Brain microvascular endothelial cell (primary cell): ENCODE measurements around the gene HECTD1.

Source experiments
- DNase-seq: peaks from one replicate; pipeline ENCODE4 v3.0.0-alpha.2; 2020
- H3K27ac ChIP-seq: fragments of 250-450 bp; sonication (Bioruptor Pico); 2 replicates; pipeline ENCODE4 v1.5.1; 2020; ENCODE audit warnings: mild to moderate bottlenecking, moderate library complexity
- H3K27me3 ChIP-seq: fragments of 250-450 bp; sonication (Bioruptor Pico); replicated peaks from 2 replicates; pipeline ENCODE4 v1.5.1; 2020; ENCODE audit warnings: mild to moderate bottlenecking
- H3K36me3 ChIP-seq: fragments of 250-450 bp; sonication (Bioruptor Pico); replicated peaks from 2 replicates; pipeline ENCODE4 v1.5.1; 2020; ENCODE audit warnings: mild to moderate bottlenecking
- H3K4me3 ChIP-seq: 2 replicates; pipeline ENCODE4 v1.5.1; 2011; ENCODE audit warnings: low read depth, mild to moderate bottlenecking, control low read depth, low read length, moderate library complexity
- in situ Hi-C: cut with HindIII; loops from 2 replicates; pipeline ENCODE4 v1.10.0; 2017; ENCODE audit warnings: low sequenced_read_pairs, low pct_ligation_motif_present
- TF ChIP-seq, protein P1 (sequence below): IDR thresholded peaks from 2 replicates; pipeline ENCODE4 v1.5.1; 2011; ENCODE audit warnings: low read depth, mild to moderate bottlenecking, moderate library complexity, low read length, control low read depth, inconsistent platforms; ENCODE audit errors: missing control alignments

The HECTD1 gene

DNA sequence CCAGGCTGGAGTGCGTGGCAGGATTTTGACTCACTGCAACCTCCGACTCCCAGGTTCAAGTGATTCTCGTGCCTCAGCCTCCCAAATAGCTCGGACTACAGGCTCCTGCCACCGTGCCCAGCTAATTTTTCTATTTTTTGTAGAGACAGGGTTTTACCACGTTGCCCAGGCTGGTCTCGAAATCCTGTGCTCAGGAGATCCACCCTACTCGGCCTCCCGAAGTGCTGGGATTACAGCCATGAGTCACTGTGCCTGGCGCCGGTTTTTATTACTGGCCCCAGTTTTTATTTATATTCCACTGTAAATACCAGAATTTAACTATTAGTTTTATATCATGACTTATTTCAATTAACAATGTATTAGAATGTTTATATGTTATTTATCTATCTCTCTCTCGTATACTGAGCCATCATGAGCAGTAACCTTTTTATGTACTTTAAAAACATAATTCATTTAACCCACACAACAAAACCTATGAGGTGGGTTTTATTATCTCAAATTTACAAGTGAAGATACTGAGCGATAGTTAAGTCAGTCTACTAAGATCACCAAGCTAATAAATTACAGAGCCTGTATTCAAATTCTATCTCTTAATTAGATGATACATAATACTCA lies 47.8 kb downstream of the HECTD1 start:
- Histone ChIP-seq H3K4me3 (no peak overlapping the region), H3K27me3 (no peaks in the 10 kb centered on the region), H3K36me3 (peaks cover 21% of the 10 kb centered on the region), H3K27ac (no peak overlapping the region)
- DNase-seq: peak; percentile 50
- in situ Hi-C loops: no loop called here
- TF ChIP-seq, protein P1, sequence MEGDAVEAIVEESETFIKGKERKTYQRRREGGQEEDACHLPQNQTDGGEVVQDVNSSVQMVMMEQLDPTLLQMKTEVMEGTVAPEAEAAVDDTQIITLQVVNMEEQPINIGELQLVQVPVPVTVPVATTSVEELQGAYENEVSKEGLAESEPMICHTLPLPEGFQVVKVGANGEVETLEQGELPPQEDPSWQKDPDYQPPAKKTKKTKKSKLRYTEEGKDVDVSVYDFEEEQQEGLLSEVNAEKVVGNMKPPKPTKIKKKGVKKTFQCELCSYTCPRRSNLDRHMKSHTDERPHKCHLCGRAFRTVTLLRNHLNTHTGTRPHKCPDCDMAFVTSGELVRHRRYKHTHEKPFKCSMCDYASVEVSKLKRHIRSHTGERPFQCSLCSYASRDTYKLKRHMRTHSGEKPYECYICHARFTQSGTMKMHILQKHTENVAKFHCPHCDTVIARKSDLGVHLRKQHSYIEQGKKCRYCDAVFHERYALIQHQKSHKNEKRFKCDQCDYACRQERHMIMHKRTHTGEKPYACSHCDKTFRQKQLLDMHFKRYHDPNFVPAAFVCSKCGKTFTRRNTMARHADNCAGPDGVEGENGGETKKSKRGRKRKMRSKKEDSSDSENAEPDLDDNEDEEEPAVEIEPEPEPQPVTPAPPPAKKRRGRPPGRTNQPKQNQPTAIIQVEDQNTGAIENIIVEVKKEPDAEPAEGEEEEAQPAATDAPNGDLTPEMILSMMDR: no peak

DNA sequence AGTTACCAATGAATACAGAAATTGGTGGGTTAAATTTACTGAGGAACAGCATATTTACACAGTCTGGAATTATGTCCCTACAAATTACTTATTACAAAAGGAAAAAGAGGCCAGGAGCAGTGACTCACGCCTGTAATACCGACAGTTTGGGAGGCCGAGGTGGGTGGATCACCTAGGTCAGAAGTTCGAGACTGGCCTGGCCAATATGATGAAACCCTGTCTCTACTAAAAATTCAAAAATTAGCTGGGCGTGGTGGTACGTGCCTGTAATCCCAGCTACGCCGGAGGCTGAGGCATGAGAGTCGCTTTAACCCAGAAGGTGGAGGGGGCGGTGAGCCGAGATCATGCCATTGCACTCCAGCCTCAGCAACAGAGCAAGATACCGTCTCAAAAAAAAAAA lies 52.6 kb downstream of the HECTD1 start:
- Histone ChIP-seq H3K4me3 (no peak overlapping the region), H3K36me3 (peaks cover 20% of the 10 kb centered on the region), H3K27me3 (no peaks in the 10 kb centered on the region), H3K27ac (no peak overlapping the region)
- in situ Hi-C loops: no loop called here
- TF ChIP-seq, protein P1: no peak
- no peak for DNase-seq

DNA sequence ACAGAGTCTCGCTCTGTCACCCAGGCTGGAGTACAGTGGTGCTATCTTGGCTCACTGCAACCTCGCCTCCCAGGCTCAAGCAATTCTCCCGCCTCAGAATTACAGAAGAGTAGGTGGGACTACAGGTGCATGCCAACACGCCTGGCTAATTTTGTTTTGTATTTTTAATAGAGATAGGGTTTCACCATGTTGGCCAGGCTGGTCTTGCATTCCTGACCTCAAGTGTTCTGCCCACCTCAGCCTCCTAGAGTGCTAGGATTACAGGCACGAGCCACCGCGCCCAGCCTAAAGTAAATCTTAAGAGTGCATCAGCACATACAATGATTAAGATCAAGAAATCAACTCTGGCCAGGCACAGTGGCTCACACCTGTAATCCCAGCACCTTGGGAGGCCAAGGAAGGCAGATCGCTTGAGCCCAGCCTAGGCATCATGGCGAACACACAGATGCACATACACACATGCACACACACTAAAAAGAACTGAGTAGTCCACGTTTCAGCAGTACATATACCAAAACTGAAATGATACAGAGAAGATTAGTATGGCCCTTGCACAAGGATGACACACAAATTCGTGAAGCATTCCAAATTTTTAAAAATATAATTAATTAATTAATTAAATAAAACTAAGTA lies 65.0 kb downstream of the HECTD1 start:
- TF ChIP-seq, protein P1: no peak
- no peaks in the 10 kb centered on the region for H3K27me3 ChIP-seq
- H3K27ac ChIP-seq: no peak overlapping the region
- H3K4me3 ChIP-seq: no peak overlapping the region
- H3K36me3 ChIP-seq: peaks cover 38% of the 10 kb centered on the region
- DNase-seq: no peak
- in situ Hi-C loops: no loop called here

DNA sequence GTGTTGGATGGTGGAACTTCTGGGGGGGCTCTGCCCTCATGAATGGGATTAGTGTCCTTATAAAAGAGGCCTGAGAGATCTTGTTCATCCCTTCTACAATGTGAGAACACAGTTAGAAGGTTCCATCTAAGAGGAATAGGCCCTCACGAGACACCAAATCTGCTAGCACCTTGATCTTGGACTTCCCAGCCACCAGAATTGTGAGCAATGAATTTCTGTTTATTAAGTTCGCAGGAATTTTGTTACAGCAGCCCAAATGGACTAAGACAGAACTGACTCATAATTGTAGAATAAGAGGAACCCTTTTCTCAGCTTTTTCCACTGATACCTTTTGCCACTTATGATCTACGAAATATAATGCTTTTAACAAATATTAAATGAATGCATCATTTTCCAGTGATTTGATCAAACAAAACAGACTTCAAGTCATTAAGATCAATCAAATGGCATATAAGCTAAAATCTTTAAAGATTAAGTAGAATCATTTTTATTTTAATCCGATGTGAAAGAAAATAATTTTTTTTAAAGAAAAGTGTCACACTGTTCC lies 68.2 kb downstream of the HECTD1 start:
- in situ Hi-C loops: no loop called here
- DNase-seq: no peak
- no peak overlapping the region for H3K27ac ChIP-seq
- TF ChIP-seq, protein P1: no peak
- no peaks in the 10 kb centered on the region for H3K27me3 ChIP-seq
- H3K36me3 ChIP-seq: peaks cover 39% of the 10 kb centered on the region
- H3K4me3 ChIP-seq: no peak overlapping the region

DNA sequence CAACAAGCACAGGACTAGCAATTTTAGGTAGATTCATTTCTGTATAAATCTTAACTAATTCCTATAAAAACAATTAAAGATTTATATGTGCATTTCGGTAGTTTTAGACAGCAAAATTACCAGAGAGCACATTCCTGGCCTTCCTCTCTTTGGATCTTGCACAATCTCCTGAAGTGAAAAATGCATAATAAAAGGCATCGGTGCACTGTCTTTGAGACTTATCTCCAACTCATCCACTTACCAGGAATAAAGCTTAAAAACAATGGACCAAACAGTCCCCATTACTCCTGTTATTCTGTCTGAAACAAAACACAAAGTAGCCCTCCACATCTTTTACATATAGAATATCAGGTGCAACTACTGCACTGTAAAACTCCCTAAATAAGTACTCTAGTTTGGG lies 69.3 kb downstream of the HECTD1 start:
- Histone ChIP-seq H3K27ac (no peak overlapping the region), H3K27me3 (no peaks in the 10 kb centered on the region), H3K4me3 (no peak overlapping the region), H3K36me3 (peaks cover 36% of the 10 kb centered on the region)
- no peak for DNase-seq
- TF ChIP-seq, protein P1: no peak
- in situ Hi-C loops: no loop called here
